HepG2 (cell line): Measurements from ENCODE around the gene S100A8.

Source experiments
- POLR2A ChIP-seq, 2 experiments: IDR thresholded peaks; 2 replicates each; pipeline ENCODE4 v1.6.1; 2011; ENCODE audit warnings: low read depth in 2 of 2, low read length in 2 of 2, mild to moderate bottlenecking in 1 of 2, moderate library complexity in 1 of 2; ENCODE audit not compliant: insufficient read depth in 1 of 2
- TAF1 ChIP-seq: sonication (generic); formaldehyde crosslinking; IDR thresholded peaks from 2 replicates; pipeline ENCODE4 v1.4.0; 2020; ENCODE audit warnings: missing genetic modification reagents

- TF ChIP-seq TAF1 (CRISPR knock-in tag) (no peak), POLR2A (IDR thresholded peaks at IDR 0.05; ENCODE audit: insufficient read depth in 1 of 2, low read depth in 2 of 2, low read length in 2 of 2) (no peak)
These were observed 5.6 kb upstream of the S100A8 start for GRCh38 chr1:153396461-153396860.
